ENCODE results near the gene USP36. TPM values are rescaled to one million over a fixed set of nuclear protein-coding genes. Genes with fewer than 3 reads are reported as not detected.

Gene USP36
- total RNA-seq, 1 donor from 2014 or later, result 107 TPM

DNA sequence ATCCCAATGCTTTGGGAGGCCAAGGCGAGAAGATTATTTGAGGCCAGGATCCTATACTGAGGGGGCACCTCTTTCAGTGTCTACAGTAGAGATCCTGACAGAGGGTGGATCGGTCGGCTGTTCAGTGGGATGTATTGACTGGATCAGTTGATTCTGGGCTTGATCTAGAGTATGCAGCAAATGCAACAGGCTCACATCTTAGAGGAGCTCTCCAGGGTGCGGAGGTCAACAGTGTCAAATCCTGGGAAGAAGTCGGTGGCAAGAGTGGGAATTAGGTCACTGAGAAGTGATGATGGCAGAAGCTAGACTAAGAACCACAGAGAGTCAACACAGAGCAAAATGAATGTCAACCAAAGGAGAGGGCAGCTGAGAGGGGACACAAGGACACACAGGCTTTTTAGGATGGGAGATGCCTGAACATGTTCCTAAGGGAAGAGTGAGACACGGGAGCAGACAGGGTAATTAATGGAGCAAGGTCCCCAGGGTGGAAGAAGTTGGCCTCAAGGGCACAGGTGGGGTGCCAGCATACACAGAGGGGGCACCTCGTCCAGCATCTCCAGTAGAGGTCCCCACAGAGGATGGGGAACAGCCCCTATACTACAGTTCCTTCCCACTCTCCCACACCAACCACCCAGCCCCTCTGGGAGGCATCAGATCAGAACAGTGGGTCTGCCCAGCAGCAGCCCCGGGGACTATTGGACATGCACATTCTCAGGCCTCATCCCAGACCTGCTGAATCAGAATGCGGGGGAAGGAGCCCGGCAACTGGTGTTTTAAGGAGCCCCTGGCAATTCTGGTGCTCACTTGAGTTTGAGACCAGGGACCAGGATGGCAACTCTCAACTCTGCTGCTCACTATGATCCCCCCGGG, 48.5 kb downstream of the USP36 start:
- H3K27ac Mint-ChIP-seq, result no peak overlapping the region
- TF ChIP-seq, protein P1, sequence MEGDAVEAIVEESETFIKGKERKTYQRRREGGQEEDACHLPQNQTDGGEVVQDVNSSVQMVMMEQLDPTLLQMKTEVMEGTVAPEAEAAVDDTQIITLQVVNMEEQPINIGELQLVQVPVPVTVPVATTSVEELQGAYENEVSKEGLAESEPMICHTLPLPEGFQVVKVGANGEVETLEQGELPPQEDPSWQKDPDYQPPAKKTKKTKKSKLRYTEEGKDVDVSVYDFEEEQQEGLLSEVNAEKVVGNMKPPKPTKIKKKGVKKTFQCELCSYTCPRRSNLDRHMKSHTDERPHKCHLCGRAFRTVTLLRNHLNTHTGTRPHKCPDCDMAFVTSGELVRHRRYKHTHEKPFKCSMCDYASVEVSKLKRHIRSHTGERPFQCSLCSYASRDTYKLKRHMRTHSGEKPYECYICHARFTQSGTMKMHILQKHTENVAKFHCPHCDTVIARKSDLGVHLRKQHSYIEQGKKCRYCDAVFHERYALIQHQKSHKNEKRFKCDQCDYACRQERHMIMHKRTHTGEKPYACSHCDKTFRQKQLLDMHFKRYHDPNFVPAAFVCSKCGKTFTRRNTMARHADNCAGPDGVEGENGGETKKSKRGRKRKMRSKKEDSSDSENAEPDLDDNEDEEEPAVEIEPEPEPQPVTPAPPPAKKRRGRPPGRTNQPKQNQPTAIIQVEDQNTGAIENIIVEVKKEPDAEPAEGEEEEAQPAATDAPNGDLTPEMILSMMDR (IDR thresholded peaks at IDR 0.05), result no peak
- POLR2A ChIA-PET, result no interaction called here
- intact Hi-C loops (cut with micrococcal nuclease), result no loop called here
- H3K36me3 Mint-ChIP-seq (ENCODE audit: low read depth), result peaks cover 53% of the 10 kb centered on the region
- CTCF ChIA-PET, result no interaction called here
- no peaks in the 10 kb centered on the region for H3K9me3 Mint-ChIP-seq
- H3K4me3 Mint-ChIP-seq, result no peak overlapping the region
- H3K4me1 Mint-ChIP-seq, result peaks cover 7% of the 10 kb centered on the region
- no peak for DNase-seq
- no peaks in the 10 kb centered on the region for H3K27me3 Mint-ChIP-seq
- ATAC-seq (ENCODE audit: low read depth), result no peak

DNA sequence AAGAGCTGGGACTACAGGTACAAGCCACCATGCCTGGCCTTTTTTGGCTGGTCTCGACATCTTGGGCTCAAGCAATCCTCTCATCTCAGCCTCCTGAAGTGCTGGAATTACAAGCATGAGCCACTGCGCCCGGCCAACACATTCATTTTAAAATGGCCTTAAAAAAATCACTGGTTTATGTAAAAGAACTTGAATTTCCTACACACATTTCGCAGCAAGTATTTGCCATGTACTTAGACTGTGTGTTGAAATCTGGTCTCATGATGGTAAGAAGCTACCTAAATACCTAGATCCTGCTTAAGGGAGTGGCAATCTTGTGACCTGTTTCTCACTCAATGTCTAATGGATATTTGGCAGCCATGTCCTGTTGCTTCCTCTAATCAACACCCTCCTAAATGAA, 50.1 kb downstream of the USP36 start:
- Mint-ChIP-seq H3K27me3 (no peaks in the 10 kb centered on the region), H3K4me3 (no peak overlapping the region), H3K27ac (no peak overlapping the region), H3K36me3 (ENCODE audit: low read depth) (peaks cover 38% of the 10 kb centered on the region), H3K4me1 (peaks cover 7% of the 10 kb centered on the region), H3K9me3 (no peaks in the 10 kb centered on the region)
- intact Hi-C loops (cut with micrococcal nuclease), result no loop called here
- ChIA-PET POLR2A (interaction anchor here (0.6 kb wide), 2 partner anchors 10 to 72 kb away, joined by 3 to 6 read pairs; no protein-coding TSS in a partner anchor), CTCF (interaction anchor here (0.6 kb wide), 1 partner anchor 289 kb away, joined by 3 read pairs; no protein-coding TSS in a partner anchor)
- TF ChIP-seq, protein P1 (IDR thresholded peaks at IDR 0.05), result no peak
- DNase-seq, result no peak
- ATAC-seq (ENCODE audit: low read depth), result no peak

DNA sequence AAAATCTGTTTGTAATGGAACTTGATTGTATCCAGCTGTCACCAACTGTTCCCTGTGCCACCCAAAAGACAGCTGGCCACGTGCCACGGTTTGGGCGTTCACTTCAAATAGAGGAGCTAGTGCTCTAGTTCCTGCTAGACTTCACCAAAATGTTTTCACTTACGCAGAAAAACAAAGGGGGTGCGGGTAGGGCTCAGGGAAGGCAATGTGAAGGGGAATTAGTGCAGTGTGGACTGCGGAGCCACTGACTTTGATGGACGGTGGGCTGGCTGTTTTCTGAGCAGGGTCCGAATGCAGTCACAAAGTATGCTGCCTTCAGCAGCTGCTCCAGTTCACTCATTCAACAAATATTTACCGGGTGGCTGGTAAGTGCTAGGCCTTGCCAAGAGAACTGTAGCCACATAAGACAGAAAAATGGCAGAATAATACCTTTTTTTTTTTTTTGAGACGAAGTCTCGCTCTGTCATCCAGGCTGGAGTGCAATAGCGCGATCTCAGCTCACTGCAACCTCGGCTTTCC, 50.9 kb downstream of the USP36 start:
- Mint-ChIP-seq H3K27ac (peak overlapping the region; percentile 41), H3K4me1 (peaks cover 7% of the 10 kb centered on the region), H3K4me3 (no peak overlapping the region), H3K9me3 (no peaks in the 10 kb centered on the region), H3K27me3 (no peaks in the 10 kb centered on the region), H3K36me3 (ENCODE audit: low read depth) (peaks cover 31% of the 10 kb centered on the region)
- DNase-seq, result no peak
- POLR2A ChIA-PET, result interaction anchor here (0.6 kb wide), 1 partner anchor 9 kb away, joined by 3 read pairs; no protein-coding TSS in a partner anchor
- CTCF ChIA-PET, result interaction anchor here (0.7 to 0.9 kb wide), 2 partner anchors 20 to 21 kb away, joined by 3 to 4 read pairs; no protein-coding TSS in a partner anchor
- TF ChIP-seq, protein P1 (IDR thresholded peaks at IDR 0.05), result no peak
- no peak for ATAC-seq (ENCODE audit: low read depth)
- intact Hi-C loops (cut with micrococcal nuclease), result no loop called here

DNA sequence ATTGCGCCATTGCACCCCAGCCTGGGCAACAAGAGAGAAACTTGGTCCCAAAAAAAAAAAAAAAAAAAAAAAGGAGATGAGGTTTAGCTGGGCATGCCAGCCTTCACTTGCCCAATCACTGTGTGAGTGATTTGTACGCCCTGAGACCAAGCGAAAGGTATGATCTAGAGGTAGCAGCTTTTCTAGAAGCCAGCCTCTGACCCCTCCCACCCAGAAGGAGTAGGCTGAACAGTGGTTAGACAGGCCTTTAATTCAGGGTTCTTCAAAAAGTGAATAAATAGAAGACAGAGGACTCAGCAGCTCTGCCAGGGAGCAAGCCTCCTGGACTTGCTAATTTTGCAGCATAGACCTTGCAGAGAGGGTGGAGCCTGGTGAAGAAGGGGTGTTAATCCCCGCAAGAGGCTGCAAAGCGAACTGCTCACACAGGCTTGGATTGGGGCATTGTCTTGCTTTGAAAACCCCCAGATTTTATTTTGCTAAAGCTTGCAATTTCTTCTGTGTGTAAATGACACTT, 51.4 kb downstream of the USP36 start:
- ChIA-PET POLR2A (no interaction called here), CTCF (interaction anchor here (0.7 to 0.9 kb wide), 2 partner anchors 20 to 21 kb away, joined by 3 to 4 read pairs; no protein-coding TSS in a partner anchor)
- H3K36me3 Mint-ChIP-seq (ENCODE audit: low read depth), result peaks cover 27% of the 10 kb centered on the region
- intact Hi-C loops (cut with micrococcal nuclease), result no loop called here
- DNase-seq (no peak), ATAC-seq (ENCODE audit: low read depth) (no peak)
- peaks cover 7% of the 10 kb centered on the region for H3K4me1 Mint-ChIP-seq
- peak overlapping the region; percentile 41 for H3K27ac Mint-ChIP-seq
- no peaks in the 10 kb centered on the region for H3K27me3 Mint-ChIP-seq
- no peak overlapping the region for H3K4me3 Mint-ChIP-seq
- H3K9me3 Mint-ChIP-seq, result no peaks in the 10 kb centered on the region
- TF ChIP-seq, protein P1 (IDR thresholded peaks at IDR 0.05), result no peak

DNA sequence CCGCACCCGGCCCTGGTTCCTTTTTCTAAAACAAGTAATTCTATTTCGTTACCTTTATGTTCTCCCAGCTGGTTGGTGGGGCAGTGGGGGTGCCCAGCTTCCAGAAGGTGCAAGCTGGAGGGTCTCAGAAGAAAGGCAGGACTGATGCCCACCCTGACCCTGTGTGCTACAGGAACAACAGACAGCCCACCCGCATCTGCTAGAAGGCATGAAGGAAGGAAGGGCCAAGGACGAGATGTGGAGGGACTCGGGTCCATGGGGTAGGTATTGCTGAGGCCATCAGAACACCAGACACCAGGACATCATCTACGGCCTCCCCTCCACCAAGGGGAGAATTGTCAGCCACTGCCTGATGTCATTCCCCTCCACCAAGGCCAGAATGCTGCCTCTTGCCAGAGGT, 52.2 kb downstream of the USP36 start:
- ChIA-PET POLR2A (no interaction called here), CTCF (no interaction called here)
- ATAC-seq (ENCODE audit: low read depth), result no peak
- Mint-ChIP-seq H3K27me3 (no peaks in the 10 kb centered on the region), H3K36me3 (ENCODE audit: low read depth) (peaks cover 20% of the 10 kb centered on the region), H3K9me3 (no peaks in the 10 kb centered on the region), H3K4me1 (peaks cover 11% of the 10 kb centered on the region), H3K4me3 (no peak overlapping the region), H3K27ac (no peak overlapping the region)
- TF ChIP-seq, protein P1 (IDR thresholded peaks at IDR 0.05), result no peak
- DNase-seq, result no peak
- intact Hi-C loops (cut with micrococcal nuclease), result no loop called here
